ENCODE measurements around the gene HMCN1. TPM values are rescaled to one million over a fixed set of nuclear protein-coding genes. Genes with fewer than 3 reads are reported as not detected.

The HMCN1 gene
- total and polyA plus RNA-seq, 2 donors (not counting 1 experiment from before 2014, with no cell fraction given) = 6.8 to 21.0 TPM

GRCh38 chr1:185894791-185895190 lies 160.6 kb downstream of the HMCN1 start:
- Histone ChIP-seq H3K27me3 (ENCODE audit: control insufficient read depth, insufficient read depth, low read length) (no peaks in the 10 kb centered on the region), H3K27ac (ENCODE audit: insufficient read depth, low read length) (no peak overlapping the region), H3K36me3 (ENCODE audit: control insufficient read depth, insufficient read depth, low read length) (no peaks in the 10 kb centered on the region), H3K9ac (ENCODE audit: insufficient read depth, low read length) (no peak overlapping the region), H3K9me3 (ENCODE audit: control insufficient read depth, insufficient read depth, low read depth, low read length) (no peaks in the 10 kb centered on the region), H3K79me2 (ENCODE audit: control insufficient read depth, insufficient read depth, low read length) (no peaks in the 10 kb centered on the region), H4K20me1 (ENCODE audit: control insufficient read depth, extremely low read depth, insufficient read depth, low read length) (no peaks in the 10 kb centered on the region), H3K4me3 (replicated peaks in 1 of 4; ENCODE audit: control extremely low read depth in 1 of 4, insufficient read depth in 1 of 4, low read depth in 3 of 4, low read length in 4 of 4) (no peak overlapping the region), H3K4me2 (ENCODE audit: extremely low read depth, insufficient read depth, low read length) (no peak overlapping the region), H3K4me1 (ENCODE audit: control insufficient read depth, extremely low read depth, insufficient read depth, low read length) (no peaks in the 10 kb centered on the region), H2AFZ (ENCODE audit: low read length) (no peak overlapping the region)
- TF ChIP-seq CTCF (conservative IDR thresholded peaks at IDR 0.05 in 1 of 2, IDR thresholded peaks at IDR 0.05 in 1 of 2; ENCODE audit: low read depth in 1 of 2, low read length in 2 of 2) (no peak), EZH2 (IDR thresholded peaks at IDR 0.05; ENCODE audit: low read length, missing control alignments) (no peak)
- peak; percentile 9 to 59 for DNase-seq (ENCODE audit: low read depth in 2 of 2)

GRCh38 chr1:185895208-185895900 lies 161.2 kb downstream of the HMCN1 start:
- Histone ChIP-seq H3K4me3 (replicated peaks in 1 of 4; ENCODE audit: control extremely low read depth in 1 of 4, insufficient read depth in 1 of 4, low read depth in 3 of 4, low read length in 4 of 4) (no peak overlapping the region), H3K4me1 (ENCODE audit: control insufficient read depth, extremely low read depth, insufficient read depth, low read length) (no peaks in the 10 kb centered on the region), H3K27ac (ENCODE audit: insufficient read depth, low read length) (no peak overlapping the region), H2AFZ (ENCODE audit: low read length) (no peak overlapping the region), H3K36me3 (ENCODE audit: control insufficient read depth, insufficient read depth, low read length) (no peaks in the 10 kb centered on the region), H3K9me3 (ENCODE audit: control insufficient read depth, insufficient read depth, low read depth, low read length) (no peaks in the 10 kb centered on the region), H3K27me3 (ENCODE audit: control insufficient read depth, insufficient read depth, low read length) (no peaks in the 10 kb centered on the region), H3K4me2 (ENCODE audit: extremely low read depth, insufficient read depth, low read length) (no peak overlapping the region), H3K9ac (ENCODE audit: insufficient read depth, low read length) (no peak overlapping the region), H4K20me1 (ENCODE audit: control insufficient read depth, extremely low read depth, insufficient read depth, low read length) (no peaks in the 10 kb centered on the region), H3K79me2 (ENCODE audit: control insufficient read depth, insufficient read depth, low read length) (no peaks in the 10 kb centered on the region)
- no peak for TF ChIP-seq EZH2 (IDR thresholded peaks at IDR 0.05; ENCODE audit: low read length, missing control alignments)
- TF ChIP-seq CTCF (conservative IDR thresholded peaks at IDR 0.05 in 1 of 2, IDR thresholded peaks at IDR 0.05 in 1 of 2; ENCODE audit: low read depth in 1 of 2, low read length in 2 of 2) = no peak
- peak in 1 of 2 donors; percentile 41 for DNase-seq (ENCODE audit: low read depth in 2 of 2)

GRCh38 chr1:185896863-185897262 lies 162.7 kb downstream of the HMCN1 start:
- no peaks in the 10 kb centered on the region for H3K4me1 ChIP-seq (ENCODE audit: control insufficient read depth, extremely low read depth, insufficient read depth, low read length)
- no peaks in the 10 kb centered on the region for H3K79me2 ChIP-seq (ENCODE audit: control insufficient read depth, insufficient read depth, low read length)
- H4K20me1 ChIP-seq (ENCODE audit: control insufficient read depth, extremely low read depth, insufficient read depth, low read length) = no peaks in the 10 kb centered on the region
- H3K4me3 ChIP-seq (replicated peaks in 1 of 4; ENCODE audit: control extremely low read depth in 1 of 4, insufficient read depth in 1 of 4, low read depth in 3 of 4, low read length in 4 of 4) = no peak overlapping the region
- no peak overlapping the region for H2AFZ ChIP-seq (ENCODE audit: low read length)
- H3K27ac ChIP-seq (ENCODE audit: insufficient read depth, low read length) = no peak overlapping the region
- H3K9ac ChIP-seq (ENCODE audit: insufficient read depth, low read length) = no peak overlapping the region
- DNase-seq (ENCODE audit: low read depth in 2 of 2) = peak in 1 of 2 donors; percentile 46
- TF ChIP-seq EZH2 (IDR thresholded peaks at IDR 0.05; ENCODE audit: low read length, missing control alignments) (no peak), CTCF (conservative IDR thresholded peaks at IDR 0.05 in 1 of 2, IDR thresholded peaks at IDR 0.05 in 1 of 2; ENCODE audit: low read depth in 1 of 2, low read length in 2 of 2) (no peak)
- H3K27me3 ChIP-seq (ENCODE audit: control insufficient read depth, insufficient read depth, low read length) = no peaks in the 10 kb centered on the region
- H3K9me3 ChIP-seq (ENCODE audit: control insufficient read depth, insufficient read depth, low read depth, low read length) = no peaks in the 10 kb centered on the region
- H3K36me3 ChIP-seq (ENCODE audit: control insufficient read depth, insufficient read depth, low read length) = no peaks in the 10 kb centered on the region
- H3K4me2 ChIP-seq (ENCODE audit: extremely low read depth, insufficient read depth, low read length) = no peak overlapping the region
